HG03457 (cell line): ENCODE results near the gene DNAH2.

Experiments
- ATAC-seq: cut with Tn5 transposase; IDR thresholded peaks from one replicate; pipeline ENCODE4 v1.9.1; 2021; ENCODE audit warnings: moderate number of reproducible peaks; ENCODE audit not compliant: unreplicated experiment

The DNAH2 gene

DNA sequence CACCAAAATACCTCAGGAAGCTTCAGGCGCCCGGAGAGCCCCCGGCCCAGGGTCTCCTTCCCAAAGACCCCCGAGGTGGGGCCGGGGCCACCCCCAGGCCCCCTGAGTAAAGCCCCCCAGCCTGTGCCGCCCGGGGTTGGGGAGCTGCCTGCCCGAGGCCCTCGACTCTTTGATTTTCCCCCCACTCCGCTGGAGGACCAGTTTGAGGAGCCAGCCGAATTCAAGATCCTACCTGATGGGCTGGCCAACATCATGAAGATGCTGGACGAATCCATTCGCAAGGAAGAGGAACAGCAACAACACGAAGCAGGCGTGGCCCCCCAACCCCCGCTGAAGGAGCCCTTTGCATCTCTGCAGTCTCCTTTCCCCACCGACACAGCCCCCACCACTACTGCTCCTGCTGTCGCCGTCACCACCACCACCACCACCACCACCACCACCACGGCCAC lies 130.6 kb downstream of the DNAH2 start:
- no peak for ATAC-seq

DNA sequence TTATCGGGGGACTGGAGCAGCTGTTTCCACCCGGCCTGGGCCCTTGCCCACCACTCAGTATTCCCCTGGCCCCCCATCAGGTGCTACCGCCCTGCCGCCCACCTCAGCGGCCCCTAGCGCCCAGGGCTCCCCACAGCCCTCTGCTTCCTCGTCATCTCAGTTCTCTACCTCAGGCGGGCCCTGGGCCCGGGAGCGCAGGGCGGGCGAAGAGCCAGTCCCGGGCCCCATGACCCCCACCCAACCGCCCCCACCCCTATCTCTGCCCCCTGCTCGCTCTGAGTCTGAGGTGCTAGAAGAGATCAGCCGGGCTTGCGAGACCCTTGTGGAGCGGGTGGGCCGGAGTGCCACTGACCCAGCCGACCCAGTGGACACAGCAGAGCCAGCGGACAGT lies 131.2 kb downstream of the DNAH2 start:
- ATAC-seq, result no peak

DNA sequence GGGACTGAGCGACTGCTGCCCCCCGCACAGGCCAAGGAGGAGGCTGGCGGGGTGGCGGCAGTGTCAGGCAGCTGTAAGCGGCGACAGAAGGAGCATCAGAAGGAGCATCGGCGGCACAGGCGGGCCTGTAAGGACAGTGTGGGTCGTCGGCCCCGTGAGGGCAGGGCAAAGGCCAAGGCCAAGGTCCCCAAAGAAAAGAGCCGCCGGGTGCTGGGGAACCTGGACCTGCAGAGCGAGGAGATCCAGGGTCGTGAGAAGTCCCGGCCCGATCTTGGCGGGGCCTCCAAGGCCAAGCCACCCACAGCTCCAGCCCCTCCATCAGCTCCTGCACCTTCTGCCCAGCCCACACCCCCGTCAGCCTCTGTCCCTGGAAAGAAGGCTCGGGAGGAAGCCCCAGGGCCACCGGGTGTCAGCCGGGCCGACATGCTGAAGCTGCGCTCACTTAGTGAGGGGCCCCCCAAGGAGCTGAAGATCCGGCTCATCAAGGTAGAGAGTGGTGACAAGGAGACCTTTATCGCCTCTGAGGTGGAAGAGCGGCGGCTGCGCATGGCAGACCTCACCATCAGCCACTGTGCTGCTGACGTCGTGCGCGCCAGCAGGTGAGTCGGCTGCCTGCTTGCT lies 131.7 kb downstream of the DNAH2 start:
- ATAC-seq, result no peak

DNA sequence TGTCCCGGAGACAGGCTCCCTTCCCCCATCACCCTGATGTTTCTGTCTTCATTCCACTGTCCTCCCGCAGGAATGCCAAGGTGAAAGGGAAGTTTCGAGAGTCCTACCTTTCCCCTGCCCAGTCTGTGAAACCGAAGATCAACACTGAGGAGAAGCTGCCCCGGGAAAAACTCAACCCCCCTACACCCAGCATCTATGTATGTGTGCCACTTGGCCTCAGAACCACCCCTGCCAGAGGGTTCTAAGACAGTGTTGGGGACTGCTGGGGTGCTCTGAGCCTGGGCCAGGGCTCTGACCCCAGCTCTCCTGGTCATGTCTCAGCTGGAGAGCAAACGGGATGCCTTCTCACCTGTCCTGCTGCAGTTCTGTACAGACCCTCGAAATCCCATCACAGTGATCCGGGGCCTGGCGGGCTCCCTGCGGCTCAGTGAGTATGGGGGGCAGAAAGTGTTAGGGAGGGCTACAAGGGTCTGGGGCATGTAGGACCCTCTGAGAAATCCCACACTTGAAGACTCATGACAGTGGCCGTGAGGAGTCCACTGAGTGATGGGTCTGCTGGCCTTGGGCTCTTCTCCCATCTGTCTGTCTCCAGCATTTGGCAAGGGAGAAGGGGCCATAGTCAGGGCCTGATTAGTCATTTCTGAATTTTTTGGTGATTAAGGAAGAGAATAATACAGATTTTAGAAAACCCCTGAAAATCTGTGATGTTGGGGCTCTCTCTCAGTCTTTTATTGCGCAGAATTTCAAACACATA lies 132.4 kb downstream of the DNAH2 start:
- ATAC-seq, result no peak

DNA sequence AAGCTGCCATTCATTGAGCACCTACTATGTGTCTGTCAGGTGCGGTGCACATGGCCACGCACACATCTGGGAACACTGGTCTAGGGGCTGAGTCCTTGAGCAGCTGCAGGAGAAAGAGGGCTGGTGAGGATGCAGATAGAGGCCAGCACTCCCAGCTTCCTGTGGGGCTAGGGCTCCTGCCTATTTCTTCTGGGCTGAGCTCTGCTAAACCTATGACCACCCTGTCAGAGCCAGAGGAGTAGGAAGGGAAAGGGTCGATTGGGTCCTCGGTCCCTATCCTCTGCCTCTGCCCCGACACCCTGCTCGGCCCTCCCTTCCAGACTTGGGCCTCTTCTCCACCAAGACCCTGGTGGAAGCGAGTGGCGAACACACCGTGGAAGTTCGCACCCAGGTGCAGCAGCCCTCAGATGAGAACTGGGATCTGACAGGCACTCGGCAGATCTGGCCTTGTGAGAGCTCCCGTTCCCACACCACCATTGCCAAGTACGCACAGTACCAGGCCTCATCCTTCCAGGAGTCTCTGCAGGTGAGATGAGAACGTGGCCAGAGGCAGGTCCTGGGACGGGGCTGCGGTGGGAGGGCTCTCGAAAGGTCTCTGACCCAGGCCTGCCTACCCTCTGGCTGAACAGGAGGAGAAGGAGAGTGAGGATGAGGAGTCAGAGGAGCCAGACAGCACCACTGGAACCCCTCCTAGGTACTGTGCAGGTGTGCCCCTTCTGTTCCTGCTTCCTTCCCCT lies 133.3 kb downstream of the DNAH2 start:
- no peak for ATAC-seq

DNA sequence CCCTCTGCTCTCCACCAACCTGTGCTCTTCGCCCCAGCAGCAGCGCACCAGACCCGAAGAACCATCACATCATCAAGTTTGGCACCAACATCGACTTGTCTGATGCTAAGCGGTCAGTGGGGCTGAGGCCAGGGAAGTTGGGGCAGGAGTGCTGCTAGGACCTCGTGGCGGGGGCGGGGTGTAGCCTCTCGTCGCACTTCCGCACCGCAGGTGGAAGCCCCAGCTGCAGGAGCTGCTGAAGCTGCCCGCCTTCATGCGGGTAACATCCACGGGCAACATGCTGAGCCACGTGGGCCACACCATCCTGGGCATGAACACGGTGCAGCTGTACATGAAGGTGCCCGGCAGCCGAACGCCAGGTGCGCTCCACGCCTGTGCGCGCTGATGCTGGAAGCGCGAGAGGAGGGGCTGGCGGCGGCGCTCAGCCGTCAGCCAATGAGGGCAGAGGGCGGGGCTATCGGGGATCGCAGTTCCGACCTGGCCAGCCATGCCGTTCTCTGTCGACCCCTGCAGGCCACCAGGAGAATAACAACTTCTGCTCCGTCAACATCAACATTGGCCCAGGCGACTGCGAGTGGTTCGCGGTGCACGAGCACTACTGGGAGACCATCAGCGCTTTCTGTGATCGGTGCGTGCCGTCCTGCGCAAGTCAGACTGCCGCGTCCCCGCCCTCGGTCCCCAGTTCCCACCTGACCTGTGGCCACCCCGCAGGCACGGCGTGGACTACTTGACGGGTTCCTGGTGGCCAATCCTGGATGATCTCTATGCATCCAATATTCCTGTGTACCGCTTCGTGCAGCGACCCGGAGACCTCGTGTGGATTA lies 134.1 kb downstream of the DNAH2 start:
- peak; percentile 44 for ATAC-seq

DNA sequence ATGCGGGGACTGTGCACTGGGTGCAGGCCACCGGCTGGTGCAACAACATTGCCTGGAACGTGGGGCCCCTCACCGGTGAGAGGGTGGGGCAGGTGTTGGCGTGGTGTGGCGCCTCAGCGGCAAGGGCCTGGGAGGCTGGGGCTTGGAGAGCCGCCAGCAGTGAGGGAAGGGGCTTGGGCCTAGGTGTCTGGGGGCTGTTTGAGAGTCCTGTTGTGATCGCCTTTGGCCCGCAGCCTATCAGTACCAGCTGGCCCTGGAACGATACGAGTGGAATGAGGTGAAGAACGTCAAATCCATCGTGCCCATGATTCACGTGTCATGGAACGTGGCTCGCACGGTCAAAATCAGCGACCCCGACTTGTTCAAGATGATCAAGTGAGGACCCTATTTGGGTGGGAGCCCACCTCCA lies 134.7 kb downstream of the DNAH2 start:
- no peak for ATAC-seq

DNA sequence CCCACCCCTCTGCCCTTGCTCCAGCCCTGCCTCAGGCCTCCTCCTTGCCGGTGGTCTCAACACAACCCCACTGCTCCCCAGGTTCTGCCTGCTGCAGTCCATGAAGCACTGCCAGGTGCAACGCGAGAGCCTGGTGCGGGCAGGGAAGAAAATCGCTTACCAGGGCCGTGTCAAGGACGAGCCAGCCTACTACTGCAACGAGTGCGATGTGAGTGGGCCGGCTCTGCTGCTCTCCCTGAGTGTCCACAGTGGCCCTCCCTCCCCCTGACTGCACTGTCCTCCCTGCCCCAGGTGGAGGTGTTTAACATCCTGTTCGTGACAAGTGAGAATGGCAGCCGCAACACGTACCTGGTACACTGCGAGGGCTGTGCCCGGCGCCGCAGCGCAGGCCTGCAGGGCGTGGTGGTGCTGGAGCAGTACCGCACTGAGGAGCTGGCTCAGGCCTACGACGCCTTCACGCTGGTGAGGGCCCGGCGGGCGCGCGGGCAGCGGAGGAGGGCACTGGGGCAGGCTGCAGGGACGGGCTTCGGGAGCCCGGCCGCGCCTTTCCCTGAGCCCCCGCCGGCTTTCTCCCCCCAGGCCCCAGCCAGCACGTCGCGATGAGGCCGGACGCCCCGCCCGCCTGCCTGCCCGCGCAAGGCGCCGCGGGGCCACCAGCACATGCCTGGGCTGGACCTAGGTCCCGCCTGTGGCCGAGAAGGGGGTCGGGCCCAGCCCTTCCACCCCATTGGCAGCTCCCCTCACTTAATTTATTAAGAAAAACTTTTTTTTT lies 135.6 kb downstream of the DNAH2 start:
- ATAC-seq, result no peak

DNA sequence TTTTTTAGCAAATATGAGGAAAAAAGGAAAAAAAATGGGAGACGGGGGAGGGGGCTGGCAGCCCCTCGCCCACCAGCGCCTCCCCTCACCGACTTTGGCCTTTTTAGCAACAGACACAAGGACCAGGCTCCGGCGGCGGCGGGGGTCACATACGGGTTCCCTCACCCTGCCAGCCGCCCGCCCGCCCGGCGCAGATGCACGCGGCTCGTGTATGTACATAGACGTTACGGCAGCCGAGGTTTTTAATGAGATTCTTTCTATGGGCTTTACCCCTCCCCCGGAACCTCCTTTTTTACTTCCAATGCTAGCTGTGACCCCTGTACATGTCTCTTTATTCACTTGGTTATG lies 136.1 kb downstream of the DNAH2 start:
- ATAC-seq, result no peak

DNA sequence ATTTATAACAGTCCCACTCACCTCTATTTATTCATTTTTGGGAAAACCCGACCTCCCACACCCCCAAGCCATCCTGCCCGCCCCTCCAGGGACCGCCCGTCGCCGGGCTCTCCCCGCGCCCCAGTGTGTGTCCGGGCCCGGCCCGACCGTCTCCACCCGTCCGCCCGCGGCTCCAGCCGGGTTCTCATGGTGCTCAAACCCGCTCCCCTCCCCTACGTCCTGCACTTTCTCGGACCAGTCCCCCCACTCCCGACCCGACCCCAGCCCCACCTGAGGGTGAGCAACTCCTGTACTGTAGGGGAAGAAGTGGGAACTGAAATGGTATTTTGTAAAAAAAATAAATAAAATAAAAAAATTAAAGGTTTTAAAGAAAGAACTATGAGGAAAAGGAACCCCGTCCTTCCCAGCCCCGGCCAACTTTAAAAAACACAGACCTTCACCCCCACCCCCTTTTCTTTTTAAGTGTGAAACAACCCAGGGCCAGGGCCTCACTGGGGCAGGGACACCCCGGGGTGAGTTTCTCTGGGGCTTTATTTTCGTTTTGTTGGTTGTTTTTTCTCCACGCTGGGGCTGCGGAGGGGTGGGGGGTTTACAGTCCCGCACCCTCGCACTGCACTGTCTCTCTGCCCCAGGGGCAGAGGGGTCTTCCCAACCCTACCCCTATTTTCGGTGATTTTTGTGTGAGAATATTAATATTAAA lies 136.7 kb downstream of the DNAH2 start:
- ATAC-seq, result no peak

DNA sequence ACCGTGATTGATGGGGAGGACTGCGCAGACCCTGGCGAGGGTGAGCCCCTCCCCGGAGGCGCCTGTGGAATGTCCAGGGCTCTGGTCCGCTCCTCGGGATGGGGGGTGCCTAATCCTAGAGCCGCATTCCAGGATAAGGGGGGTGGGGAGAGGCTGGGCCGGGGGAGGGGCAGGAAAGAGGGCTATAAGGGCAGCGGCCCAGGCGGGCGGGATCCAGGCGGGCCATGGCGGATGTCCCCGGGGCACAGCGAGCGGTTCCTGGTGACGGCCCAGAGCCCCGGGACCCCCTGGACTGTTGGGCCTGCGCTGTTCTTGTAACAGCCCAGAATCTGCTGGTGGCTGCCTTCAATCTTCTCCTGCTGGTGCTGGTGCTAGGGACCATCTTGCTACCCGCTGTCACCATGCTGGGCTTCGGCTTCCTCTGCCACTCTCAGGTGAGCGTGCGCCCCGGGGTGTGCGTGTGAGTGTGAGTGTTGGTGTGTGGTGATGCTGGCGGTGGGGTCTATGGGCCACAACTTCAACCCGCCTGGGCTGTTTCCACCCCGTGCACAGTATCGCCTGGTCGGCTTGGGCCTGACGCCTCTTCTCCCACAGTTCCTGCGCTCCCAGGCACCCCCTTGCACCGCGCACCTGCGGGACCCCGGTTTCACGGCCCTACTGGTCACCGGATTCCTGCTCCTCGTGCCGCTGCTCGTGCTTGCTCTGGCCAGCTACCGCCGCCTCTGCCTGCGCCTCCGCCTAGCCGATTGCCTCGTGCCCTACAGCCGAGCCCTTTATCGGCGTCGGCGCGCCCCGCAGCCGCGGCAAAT lies 137.5 kb downstream of the DNAH2 start, which contains the start of gene TMEM88:
Gene TMEM88 (plus strand): TSS at position 216 of the 809 bp plus-strand sequence. CDS start 9 bp downstream, at position 225.
- ATAC-seq, result no peak

DNA sequence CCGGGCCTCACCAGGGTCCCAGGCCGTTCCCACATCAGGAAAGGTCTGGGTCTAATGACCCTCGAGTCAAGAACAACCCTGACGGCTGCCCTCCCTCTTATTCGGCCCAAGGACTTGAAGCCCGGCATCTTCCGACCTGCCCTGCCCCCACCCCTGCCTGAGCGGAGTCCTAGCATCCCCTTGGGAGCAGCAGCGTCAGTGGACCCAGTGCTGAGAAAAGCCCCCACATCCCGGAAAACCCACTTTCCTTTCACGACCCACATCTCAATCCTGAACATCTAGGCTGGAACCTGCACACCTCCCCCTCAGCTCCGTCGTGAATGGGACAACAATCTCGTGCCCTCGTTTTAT lies 138.1 kb downstream of the DNAH2 start:
- ATAC-seq, result no peak

DNA sequence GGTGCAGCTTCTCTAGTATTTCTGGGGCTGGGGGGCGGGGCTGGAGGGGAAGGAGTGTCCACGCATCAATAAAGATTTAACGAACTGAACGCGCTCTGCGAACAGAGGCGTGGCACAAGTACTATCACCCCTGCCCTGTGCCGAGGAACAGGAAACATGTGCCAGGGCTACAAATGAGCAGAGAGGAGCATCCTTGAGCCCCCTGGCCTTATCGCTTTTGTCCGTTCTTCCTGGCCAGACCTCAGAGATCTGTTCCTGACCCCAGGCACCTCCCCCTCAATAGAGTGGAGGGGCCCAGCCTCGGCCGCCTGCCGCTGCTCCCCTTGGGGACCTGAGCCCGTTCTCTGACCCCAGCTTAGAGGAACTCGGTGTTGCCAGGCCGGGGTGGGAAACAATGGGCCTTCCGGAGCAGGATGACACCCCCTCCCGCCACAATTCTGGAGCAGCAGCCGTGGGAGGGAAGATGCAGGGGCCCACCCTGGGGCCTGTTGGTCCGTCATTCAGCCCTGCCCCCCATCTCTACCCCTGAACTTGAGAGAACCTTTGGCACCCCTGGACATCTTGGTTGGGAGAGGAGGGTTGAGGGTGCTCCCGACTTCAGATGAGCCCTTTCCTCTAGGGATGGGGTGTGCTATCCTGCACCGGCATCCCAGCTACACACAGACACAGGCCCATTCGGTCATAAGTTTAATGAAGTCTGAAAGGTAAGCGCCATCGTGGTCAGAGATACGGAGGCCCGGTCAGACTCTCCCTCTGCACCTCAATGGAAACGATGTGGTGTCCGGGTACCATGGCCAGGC lies 138.7 kb downstream of the DNAH2 start:
- no peak for ATAC-seq

DNA sequence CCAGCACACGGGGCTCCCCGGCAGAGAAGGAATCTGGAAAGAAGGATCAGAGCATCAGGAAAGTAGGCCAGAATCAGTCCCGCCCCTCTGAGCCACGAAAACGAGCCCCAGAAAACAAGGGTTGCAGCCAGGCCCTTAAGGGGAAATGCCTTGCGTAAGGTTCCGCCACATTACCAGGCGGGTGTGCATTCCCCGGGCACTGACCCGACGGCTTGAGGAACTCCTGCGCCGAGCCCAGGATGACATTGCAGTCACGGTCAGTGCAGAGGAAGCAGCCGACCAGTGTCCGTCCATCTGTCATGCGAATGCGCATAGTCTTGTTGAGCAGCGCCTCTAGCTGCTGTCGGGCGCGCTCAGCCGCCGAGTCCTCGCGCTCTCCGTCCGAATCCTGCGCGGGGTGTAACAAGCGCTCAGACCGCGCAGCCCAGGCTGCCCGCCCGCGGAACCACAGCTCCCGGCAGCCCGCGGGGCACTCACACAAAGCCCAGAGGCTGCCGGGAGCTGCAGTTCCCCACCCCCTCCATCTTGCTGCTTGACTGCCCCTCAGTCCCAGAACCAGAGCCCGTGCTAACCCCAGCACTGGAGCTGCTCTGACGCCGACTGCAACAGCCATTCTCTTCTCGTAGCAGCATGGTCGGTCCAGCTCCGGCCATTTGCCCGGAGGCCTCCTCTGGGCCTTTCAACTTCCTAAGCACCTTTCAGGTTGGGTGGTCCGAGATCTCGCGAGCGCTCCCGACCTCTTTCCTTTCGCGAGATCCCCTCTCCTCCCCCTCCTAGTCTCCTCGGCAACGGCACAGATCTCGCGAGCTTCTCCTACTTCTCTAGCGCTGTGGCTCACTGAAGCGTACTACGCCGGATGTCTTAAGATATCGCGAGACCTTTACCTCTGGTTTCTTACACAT lies 139.5 kb downstream of the DNAH2 start, which contains the start of gene NAA38:
Gene NAA38 (minus strand): TSS at position 749 of the 902 bp plus-strand sequence. CDS start 96 bp downstream, at position 653.
- peak; percentile 58 for ATAC-seq

DNA sequence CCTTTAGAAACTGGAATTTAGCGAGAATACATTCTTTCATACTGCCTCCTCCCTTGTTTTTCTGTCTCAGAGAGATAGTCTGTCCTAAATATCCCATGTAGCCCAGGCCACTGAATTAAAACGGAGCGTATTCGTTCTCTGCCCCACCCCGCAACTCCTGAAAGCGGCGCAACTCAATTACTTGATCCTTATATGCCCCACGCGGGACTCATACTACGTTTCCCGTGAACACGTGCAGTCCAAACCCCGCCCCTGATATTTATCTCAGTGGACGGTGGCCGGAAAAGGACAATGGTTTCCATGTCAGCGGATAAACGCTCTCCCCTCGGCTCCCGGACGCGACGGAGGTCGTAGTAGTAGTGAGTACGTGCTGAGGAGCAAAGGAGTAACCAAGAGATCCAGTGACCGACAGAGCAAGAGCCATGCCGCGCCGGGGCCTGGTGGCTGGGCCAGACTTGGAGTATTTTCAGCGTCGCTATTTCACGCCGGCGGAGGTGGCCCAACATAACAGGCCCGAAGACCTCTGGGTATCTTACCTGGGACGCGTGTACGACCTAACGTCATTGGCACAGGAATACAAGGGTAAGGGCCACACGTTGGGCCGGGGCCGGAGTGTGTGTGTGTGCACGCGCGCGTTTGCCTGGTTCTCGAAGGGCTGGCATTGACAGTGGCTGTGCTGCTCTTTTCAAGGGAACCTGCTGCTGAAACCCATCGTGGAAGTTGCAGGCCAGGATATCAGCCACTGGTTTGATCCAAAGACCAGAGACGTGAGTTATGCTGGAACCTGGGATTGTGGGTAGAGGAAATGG lies 140.4 kb downstream of the DNAH2 start, which contains the start of gene CYB5D1:
Gene CYB5D1 (plus strand): TSS at position 291 of the 809 bp plus-strand sequence. CDS start 132 bp downstream, at position 423.
- peak; percentile 26 for ATAC-seq

DNA sequence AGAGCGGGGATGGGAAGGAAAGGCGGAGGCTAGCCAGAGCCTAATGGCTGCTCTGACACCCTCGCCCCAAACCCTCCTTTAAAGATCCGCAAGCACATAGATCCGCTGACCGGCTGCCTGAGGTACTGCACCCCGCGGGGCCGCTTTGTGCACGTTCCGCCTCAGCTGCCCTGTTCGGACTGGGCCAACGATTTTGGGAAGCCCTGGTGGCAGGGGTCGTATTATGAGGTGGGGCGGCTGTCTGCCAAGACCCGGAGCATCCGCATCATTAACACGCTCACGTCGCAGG lies 140.9 kb downstream of the DNAH2 start:
- no peak for ATAC-seq
